DMS 273 treated with DMSO at 0.1 percent for 48 hours (cell line): ENCODE measurements around the gene PIGO.
A peak's percentile ranks its signal among the peaks of the same experiment; 100 is the strongest.

ENCODE experiments used
- DNase-seq: peaks from one replicate; lab custom pipeline; 2025; lab: John Stamatoyannopoulos, UW

The PIGO gene

DNA sequence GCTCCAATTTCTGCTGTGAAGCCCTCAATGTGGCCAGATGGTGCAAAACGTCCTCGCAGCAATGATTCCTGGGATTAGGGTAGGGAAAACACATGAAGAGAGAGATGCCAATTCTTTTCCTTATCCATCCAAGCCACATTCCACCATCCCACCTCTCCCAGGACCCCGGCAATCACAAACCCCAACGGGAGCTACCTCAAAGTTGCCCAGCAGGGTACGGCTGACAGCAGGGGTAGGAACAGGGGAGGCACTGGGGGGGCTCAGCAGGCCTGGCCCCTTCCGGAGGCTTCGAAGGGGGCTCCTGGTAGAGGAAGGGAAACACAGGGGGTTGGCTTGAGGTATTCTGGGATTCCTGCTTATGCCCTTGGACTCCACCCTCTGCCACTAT lies 9.9 kb upstream of the PIGO start:
- DNase-seq = no peak

DNA sequence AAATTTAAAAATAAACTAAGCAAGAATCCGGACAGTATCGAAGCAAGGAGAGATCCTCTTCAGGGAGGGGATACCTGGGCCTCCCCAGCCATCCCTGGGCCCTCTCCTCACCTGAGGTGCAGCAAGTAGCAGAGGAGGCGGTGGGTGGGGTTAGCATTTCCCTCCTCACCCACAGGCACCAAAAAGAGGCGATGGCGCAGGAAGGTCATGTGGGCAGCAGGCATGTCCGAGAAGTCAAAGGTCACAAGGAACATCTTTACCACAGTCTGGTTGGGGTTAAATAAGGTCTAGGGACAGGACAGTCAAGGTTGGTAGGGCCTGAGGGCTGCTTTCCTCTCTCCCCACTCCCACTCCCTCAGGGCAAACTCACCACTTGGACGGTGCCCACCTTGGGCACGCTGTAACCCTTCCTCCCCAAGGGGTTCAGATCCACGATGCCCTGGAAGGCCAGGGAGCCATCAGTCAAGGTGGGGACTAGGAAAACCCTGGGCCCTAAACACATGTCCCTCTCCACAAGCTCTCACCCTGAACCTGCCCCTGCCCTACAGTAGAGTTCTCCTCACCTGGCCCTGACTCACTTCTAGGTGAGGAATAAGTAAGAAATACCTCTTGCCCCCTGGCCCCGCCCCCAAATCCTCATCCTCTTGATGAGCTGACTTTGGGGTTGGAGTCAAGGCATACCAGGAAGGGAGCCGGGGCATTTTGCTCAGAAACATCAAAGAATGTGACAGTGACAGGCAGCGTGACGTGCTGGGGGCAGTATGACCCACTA lies 9.4 kb upstream of the PIGO start:
- no peak for DNase-seq

DNA sequence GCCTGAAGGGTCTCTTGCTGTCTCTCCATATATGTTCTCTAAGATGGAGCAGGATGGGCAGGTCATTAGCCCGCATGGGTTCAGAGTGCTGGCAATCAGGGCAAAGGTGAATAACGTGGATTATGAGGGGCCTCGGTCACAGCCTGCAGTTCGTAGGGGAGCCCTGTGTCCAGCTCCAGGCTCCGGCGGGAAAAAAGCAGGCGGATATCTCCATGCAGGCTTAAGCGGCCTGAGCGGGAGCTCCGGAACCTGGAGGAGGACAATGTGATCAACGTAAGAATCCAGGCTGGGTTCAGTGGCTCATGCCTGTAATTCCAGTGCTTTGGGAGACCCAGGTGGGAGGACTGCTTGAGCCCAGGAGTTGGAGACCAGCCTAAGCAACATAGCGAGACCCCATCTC lies 8.7 kb upstream of the PIGO start:
- no peak for DNase-seq

DNA sequence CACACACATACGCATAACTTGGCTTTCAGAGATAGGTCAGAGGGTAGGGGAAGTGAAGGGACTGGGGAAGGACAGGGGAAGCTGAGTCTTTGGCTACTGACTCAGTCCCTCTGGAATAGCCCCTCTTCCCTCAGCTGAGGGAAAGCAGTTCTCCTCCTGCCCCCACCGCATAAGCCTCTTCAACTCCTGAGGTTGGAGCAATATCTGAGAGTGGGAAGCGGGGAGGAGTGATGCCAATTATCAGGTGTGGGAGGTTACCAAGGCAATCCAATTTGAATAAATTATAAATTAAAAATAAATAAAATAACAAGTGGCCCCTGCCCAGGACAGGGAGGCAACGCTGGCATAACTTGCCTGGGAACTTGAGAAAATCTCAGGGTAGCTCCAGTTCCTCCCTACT lies 8.2 kb upstream of the PIGO start:
- no peak for DNase-seq

DNA sequence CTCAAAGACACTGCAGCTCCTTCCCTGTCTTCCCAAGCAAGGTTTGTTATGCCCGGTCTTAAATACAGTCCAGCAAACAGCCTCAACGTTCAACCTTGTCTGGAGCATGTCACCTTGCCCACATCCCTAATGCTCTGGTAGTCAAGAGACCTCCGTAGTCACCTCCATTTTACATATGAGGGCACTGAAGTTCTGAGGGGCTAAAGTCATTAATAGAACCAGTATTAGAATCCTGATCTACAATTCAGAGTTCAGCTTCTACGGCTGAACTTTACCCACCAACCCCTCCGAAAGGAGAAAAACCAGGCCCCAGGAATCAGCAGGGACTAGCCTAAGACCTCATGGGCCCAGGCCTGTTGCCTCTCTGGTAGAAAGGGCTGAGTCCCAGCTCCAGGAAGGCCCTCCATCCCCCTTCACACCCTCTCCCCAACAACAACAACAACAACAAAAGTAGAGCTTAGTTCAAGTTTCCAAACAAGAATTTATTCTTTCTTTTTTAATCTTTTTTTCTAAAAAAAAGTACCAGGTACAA lies 7.3 kb upstream of the PIGO start:
- no peak for DNase-seq

DNA sequence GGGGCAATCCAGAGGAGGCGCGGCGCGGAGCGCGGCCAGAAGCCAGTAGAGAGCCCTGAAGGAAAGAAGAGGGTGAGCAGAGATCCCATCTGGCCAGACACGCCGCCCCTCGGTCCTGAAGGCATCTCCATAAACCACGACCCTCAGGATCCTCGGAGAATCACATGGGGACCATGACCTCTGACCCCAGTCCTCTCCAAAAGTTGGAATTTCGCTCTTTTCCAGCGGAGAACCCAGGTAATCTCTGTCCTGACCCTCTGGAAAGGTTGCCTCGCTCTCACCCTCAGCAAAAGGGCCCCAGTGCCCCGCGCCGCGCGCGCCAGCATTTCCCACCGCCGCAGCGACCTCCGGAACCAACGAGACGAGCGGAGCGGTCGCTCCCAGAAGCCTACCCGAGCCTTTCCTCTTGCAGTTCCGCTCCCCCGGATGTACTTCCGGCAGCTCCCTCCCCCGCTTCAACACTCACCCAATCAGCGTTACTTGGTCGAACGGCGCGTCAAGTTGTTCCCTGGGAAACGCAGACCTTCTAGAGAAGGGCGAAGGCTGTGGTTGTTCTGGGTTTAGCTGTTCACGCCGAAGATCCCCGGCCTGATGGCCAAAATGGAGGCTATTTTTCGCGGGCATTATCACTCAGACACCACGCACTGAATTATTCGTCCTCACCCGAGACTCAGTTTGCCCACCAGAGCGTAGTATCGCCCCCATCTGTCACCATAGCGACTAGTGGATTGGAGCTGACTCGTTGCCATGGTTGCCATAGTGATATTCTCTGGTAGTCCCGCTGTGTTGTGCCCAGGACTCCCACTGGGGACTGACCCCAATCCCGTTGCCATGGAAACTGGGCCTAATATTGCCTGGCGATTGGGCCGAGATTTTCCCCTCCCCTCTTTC lies 6.6 kb upstream of the PIGO start, which contains the start of gene STOML2:
TSS of gene STOML2 (minus strand) at position 363 of the 891 bp plus-strand sequence. CDS start at position 326, 37 bp downstream.
- DNase-seq = peak; percentile 94

DNA sequence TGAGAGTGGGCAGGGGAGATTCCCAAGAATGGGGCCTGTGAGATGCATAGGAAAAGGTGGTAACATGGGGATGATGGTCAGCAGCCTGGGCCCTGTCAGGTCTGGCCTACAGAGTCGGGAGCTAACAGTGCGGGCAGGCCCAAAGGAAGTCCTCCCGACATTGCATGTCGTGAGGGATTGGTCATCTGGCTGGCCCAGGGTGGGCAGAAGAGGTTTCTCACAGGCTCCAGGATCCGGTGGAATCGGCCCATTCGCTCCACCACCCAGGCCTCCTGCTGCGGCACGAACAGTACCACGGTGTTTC lies 6.0 kb upstream of the PIGO start:
- DNase-seq = no peak

DNA sequence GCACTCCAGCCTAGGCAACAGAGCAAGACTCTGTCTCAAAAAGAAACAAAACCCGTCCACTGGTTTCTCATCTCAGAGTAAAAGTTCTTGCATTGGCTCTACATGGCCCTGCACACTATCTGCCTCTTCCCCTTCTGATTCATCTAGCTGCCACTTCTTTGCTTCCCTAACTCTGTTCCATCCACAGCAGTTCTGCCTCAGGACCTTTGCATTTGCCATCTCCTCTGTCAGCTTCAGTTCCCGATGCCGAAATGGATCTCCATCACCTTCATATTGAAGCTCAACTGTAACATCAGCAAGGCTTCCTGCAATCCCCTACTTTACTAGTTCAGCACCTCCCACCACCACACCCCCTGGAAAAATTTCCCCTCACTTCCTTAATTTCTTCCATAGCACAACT lies 1.2 kb upstream of the PIGO start:
- DNase-seq = no peak

DNA sequence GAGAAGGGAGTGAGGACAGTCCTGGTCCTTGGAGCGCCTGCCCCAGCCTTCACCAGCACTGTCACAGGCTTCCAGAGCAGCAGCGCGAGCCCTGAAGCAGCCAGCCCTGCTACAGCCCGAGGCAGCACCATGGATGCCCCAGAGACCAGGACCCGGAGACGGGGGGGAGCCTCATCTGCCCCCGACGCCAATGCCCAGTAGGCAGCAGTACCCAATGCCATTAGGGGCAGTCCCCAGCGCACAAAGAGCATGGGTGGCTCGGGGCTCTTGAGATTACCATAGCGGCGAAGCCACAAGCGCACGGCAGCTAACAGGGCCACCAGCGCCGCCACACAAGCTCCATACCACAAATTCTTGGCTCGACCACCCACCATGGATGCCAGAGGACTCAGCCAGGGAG lies 4.9 kb downstream of the PIGO start:
- DNase-seq = no peak

DNA sequence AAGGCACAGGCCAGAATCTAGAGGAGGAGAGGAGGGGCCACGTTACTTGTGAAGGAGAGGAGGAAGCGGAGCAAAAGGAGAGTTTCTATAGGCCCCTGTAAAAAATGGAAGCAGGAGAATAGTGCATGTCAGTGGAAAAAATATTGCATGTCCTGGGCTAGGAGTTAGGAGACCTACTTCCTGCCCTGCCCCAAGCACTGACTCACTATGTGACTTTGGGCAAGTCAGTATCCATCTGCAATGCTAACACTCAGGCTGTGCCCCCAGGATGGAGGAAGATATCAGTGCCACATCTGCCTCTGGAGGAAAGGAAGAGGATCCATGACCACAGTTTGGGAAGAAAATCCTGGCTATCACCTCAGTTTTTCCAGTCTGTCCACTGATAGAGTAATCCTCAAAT lies 7.0 kb downstream of the PIGO start:
- no peak for DNase-seq

DNA sequence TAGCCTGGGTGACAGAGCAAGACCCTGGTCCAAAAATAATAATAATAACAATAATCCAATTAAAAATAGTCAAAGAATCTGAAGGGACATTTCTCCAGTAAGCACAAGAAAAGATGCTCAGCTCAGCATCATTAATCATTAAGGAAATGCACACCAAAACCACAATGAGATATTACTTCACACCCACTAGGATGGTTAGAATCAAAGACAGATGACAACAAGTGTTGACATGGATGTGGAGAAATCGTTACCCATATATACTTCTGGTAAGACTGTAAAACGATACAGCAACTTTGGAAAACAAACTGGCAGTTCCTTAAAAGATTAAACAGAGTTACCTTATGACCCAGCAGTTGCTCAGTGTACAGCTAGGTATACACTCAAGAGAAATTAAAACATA lies 11.3 kb downstream of the PIGO start:
- DNase-seq = no peak

DNA sequence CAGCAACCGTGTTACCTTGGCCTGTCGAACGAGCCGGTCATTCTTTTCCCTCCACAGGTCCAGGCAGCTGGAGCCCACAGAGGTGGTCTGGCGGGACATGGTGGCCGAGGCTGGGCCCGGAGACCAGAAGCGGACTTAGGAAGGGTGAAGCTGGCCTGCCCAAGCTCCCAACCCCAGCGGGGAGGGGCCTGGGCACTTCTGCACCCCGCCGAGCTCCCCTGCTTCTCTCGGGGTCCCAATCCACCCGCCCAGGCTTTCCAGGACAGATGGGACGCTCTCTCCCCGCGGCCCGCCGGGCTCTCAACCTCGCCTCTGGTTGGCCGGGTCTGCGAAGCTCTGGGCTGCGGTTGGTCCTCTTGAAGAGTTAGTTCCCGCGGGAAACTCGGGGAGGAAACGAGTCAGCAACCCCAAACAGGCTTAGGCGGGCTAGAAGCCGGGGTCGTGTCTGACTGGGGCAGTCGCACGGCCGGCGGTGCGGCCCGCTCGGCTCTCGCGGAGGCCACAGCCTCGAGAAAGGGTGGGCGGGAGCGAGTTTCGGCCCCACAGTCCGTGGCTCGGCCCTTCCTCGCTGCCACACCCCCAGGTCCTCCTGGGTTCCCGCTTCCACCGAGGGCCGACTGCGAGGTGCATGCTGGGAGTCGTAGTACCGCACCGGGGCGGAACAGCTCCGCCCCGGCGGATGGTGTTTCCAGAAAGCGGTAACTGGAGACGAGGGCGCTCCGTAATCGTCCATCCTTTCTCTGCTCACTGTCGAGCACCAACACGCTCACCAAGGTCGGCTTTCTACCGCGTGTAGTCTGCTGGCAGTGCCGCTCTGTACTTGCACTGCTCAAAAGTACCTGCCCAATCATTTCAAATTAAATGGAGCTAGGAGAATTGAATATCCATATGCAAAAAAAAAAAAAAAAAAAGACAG lies 16.7 kb downstream of the PIGO start, which contains the start of gene FANCG:
TSS of gene FANCG (minus strand) at position 517 of the 916 bp plus-strand sequence. CDS start at position 99, 418 bp downstream.
- DNase-seq = peak; percentile 85

DNA sequence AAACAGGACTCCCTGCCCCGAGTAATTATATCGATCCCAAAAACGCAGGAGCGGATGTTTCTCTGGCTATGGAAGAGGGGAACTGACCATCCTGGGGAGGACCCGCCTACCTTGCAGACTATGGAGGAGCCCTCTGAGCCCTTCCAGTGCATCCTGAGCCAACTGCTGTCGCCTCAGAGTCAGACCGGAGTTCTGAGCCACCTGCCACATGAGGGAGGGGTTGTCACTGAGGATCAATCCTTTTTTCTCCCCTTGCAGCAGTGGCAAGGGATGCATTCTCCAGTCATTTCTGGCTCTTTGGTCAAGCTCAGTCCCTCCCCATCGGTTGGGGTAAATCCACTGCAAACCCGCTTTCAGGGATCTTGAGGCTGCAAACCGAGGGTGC lies 17.4 kb downstream of the PIGO start:
- no peak for DNase-seq

DNA sequence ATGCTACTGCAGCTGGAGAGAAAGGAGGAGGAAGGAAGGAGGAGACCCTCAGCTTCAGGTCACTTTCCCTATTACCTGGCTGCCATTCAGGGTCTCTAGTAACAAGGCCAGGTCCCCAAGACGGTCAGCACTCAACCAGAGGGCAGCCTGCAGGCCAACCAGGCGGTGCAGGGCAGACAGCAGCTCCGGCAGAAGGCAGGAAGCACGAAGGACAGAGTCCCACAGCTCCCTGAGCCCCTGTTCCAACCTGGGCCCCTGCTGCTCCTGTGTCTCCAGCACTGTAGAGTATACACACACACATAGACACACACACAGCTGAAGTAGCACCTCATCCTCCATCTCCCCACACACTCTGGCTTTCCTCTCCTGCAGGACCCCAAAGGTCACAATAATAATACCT lies 18.3 kb downstream of the PIGO start:
- DNase-seq = no peak

DNA sequence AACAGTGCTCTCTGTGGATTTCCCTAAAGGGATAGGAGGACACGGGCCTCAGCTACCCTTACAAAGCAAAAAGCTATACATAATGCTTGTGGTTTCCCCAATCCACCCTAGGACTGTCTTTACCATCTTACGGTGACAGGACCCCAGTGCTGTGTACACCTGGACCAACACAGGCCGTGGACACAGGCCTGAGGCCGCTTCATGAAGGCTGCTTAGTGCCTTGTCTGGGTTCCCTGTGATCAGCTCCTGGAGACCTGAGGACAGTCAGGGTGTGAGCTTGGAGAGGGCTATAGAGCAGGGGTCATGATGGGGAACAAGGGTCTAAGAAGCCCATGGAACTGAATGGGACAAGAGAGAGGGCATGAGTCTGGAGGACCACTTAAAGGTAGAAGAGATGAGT lies 19.5 kb downstream of the PIGO start:
- no peak for DNase-seq

DNA sequence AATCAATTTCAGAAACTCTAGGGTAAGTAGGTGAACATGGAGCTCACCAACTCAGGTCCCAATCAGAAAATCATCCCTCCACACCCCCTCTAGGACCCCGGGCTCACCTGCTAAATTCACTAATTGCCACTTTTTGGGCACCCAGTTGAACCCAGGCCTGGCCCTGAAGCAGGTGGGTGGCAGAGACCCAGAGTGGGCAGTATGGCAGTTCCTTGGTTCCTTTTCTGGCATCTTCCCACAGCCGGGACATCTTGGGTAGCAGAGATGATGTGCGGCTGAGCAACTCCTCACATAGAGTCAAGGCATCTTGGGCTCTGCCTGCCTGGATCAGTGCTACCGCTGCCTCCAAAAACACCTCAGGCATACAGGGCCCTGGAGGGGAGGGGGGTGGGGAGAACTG lies 21.0 kb downstream of the PIGO start:
- DNase-seq = no peak

DNA sequence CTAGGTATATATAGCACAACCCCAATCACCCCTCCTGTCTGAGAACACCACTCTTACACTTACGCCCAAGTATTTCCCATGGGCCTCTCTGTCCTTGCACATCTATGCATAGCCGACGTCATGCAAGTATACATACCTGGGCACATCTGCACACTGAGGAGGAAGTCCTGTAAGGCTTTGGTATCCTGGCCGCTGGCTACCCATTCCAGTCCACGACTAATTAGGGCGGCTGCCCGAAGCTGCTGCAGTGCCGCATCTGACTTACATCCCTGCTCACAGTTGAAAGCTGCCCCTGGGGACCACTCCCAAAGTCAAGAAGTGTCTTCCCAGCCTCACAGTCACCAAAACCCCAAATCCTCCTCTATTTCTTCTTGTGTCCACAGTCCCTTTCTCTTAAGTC lies 21.6 kb downstream of the PIGO start:
- DNase-seq = no peak

DNA sequence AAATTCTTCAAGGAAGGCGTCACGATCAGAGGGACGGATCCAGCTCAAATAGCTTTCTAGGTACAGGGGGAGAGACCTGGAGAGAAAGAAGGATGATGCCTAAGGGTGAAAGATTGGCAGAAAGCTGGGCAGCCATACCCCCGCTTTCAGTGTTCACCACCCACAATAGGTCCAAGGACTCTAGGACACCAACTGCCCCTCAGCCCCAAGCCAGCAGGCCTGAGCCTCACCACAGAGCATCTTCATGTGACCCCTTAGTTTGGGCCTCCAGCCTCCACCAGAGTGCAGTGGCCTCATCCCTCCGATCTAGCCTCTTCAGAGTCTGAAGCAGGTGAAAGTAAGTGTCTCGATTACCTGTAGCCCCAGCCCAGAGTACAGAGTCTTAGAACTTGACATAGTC lies 22.2 kb downstream of the PIGO start:
- no peak for DNase-seq

DNA sequence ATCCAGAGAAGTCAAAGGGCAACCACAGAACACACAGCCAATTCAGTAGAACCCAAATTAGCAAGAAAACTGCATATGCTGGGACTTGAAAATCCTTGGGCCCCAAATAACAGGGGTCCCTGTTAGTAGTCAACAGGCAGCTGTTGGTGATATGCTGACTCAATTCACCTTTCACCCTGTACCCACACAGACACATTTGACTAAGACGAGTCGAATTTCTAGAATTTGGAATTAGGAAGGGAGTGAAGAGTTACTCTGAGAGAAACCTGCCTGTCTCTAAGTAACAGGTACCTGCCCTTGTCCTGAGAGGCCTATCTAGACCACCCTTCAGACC lies 23.1 kb downstream of the PIGO start:
- no peak for DNase-seq

DNA sequence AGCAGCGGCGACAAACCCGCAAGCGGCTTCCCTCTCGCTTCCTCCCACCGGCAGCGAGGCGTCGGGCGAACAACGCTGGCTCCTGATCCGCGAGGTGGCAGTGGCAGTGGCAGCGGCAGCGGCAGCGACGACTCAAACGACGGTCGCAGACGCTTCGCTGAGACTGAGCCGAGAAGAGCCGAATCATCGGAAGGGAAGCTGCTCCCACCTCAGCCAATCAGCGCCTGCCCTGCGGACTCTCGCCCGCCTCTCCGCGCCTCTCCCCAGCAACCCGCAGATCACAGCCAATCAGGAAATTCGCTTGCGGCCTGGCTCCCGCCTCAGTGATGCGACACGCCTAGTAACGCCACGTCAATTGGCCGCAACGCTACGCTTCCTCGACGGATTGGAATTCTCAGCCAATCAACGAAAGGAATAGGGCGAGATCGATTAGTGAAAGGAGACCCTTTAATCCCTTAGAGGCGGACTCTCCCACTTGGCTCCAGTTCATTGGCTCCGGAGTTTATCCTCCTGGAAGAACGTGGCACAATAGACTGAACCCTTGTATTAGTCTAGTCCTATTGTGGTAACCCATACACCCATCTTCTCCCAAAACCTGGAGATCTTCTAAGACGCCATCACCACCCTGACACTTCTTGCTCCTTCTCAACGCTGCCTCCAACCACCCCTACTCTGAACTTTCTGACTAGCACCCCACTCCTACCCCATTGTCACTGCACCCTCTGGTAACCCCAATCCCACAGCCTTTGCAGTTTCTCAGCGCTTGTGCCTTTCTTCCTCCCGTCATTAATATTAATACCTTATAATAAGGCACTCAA lies 23.7 kb downstream of the PIGO start, which contains the start of gene VCP:
TSS of gene VCP (minus strand) at position 165 of the 818 bp plus-strand sequence. CDS start 272 bp downstream, outside the sequence.
- peak; percentile 96 for DNase-seq

DNA sequence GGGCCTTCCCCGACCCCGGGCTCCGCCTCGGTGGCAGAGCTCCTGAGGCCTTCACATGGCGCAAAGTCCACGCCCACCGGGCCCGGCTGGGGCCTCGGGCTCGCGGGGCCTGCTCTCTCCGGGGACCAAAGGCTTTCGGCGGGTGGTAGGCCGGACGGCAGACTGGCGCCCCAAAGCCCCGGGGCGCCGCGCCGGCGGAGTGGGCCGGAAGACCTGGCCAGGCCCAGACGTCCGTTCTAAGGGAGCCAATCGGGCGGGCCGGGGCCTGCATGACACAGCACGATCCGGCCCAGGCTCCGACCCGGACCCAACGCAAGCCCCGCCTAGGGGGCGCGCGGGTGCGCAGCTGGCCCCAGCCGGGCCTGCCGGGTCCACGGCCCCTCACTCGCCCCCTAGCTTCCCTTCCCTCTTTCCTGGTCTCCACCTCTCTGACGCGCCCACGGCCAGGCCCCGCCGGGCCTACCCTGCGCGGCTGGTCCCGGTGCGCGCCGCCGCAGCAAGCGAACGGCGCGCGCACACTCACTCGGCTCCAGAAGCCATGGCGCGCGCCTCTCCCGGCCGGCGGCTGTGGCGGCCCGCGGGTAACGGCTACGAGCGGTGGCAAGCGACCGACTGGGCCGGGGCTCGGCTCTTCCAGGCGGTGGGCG lies 24.5 kb downstream of the PIGO start:
- DNase-seq = peak; percentile 54
